Measurements from ENCODE around the gene MICAL3. TPM values are rescaled to one million over a fixed set of nuclear protein-coding genes. Genes with fewer than 3 reads are reported as not detected.

MICAL3 gene
- total and polyA plus RNA-seq, 9 of the 15 experiments (the other 6 are each of a cell fraction or from before 2014, with no cell fraction given): 0.53 to 32.1 (median 12.3) TPM

DNA sequence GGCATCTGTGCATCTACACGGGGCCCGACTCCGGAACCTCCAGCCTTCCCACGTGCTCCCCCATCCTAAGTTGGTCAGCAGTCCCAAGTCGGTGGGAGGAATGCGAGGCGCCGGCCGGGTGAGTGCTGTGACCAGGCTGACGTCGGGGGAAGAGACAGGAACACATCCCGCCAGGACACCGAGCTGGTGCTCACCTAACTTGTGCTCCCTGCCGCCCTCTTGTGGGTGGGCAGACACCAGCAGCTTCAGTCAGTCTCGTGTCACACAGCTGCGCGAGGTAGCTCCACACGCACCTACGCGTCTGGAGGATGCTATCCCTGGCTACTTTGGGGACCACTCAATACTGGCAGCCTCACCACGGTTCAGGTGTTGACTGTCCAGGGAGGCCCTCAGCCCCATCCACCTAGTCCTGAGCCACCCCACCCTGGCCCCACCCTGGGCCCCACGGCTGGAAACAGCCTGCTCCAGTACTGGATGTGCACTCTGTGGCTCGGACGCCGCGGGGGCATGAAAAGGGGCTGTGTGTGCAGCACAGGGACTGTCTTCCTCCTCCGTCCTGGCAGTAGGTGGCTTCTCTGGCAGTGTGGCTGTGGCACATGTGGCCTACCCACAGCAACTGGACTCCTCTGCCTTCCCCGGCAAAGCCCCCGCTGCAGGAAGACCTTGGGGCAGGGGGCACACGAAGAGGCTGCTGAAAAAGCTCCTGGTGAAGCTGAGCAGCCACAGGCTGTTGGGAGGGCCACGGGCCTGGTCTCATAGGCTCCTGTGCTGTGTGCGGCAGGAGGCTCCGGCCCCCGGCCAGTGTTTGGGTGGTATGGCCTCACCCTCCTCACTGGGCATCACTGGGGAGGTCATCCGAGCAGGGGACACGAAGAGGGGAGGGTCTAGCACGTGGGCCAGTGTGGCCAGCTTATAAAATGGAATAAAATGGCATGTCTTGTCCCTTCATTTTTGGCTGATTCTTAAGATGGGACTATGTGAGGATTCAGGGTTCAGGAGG is 238.9 kb downstream of the MICAL3 start (continued):
- TF ChIP-seq ETS2 (tag; IDR thresholded peaks at IDR 0.05; ENCODE audit: borderline replicate concordance, poor library complexity, severe bottlenecking) (no peak), TGIF2 (CRISPR knock-in tag; IDR thresholded peaks at IDR 0.05) (no peak), ZNF124 (CRISPR knock-in tag; IDR thresholded peaks at IDR 0.05) (no peak), CCNT2 (IDR thresholded peaks at IDR 0.05; ENCODE audit: borderline replicate concordance, extremely low read depth, insufficient read length, low read depth, low read length) (no peak), MTA3 (IDR thresholded peaks at IDR 0.05; ENCODE audit: borderline replicate concordance) (peak; percentile 81), KLF1 (tag; IDR thresholded peaks at IDR 0.05) (no peak), MYC (IDR thresholded peaks at IDR 0.05; ENCODE audit: low read depth, low read length) (peak; percentile 79), MYC (CRISPR knock-in tag; IDR thresholded peaks at IDR 0.05; ENCODE audit: borderline replicate concordance, low read depth) (no peak), NUFIP1 (IDR thresholded peaks at IDR 0.05; ENCODE audit: partially characterized antibody) (no peak), RBM22 (IDR thresholded peaks at IDR 0.05; ENCODE audit: low read depth, low read length, poor library complexity, severe bottlenecking) (peak; percentile 49), ZNF766 (CRISPR knock-in tag; conservative IDR thresholded peaks at IDR 0.05) (no peak), MAZ (CRISPR knock-in tag; conservative IDR thresholded peaks at IDR 0.05 in 1 of 2, IDR thresholded peaks at IDR 0.05 in 1 of 2) (0 out of 4 replicates have a peak, but pooled peaks of 1 of the 2 experiments have one; percentile 30)
- TF ChIP-seq, protein P1, sequence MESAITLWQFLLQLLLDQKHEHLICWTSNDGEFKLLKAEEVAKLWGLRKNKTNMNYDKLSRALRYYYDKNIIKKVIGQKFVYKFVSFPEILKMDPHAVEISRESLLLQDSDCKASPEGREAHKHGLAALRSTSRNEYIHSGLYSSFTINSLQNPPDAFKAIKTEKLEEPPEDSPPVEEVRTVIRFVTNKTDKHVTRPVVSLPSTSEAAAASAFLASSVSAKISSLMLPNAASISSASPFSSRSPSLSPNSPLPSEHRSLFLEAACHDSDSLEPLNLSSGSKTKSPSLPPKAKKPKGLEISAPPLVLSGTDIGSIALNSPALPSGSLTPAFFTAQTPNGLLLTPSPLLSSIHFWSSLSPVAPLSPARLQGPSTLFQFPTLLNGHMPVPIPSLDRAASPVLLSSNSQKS (CRISPR knock-in tag; IDR thresholded peaks at IDR 0.05): no peak
- TF ChIP-seq, protein P2, sequence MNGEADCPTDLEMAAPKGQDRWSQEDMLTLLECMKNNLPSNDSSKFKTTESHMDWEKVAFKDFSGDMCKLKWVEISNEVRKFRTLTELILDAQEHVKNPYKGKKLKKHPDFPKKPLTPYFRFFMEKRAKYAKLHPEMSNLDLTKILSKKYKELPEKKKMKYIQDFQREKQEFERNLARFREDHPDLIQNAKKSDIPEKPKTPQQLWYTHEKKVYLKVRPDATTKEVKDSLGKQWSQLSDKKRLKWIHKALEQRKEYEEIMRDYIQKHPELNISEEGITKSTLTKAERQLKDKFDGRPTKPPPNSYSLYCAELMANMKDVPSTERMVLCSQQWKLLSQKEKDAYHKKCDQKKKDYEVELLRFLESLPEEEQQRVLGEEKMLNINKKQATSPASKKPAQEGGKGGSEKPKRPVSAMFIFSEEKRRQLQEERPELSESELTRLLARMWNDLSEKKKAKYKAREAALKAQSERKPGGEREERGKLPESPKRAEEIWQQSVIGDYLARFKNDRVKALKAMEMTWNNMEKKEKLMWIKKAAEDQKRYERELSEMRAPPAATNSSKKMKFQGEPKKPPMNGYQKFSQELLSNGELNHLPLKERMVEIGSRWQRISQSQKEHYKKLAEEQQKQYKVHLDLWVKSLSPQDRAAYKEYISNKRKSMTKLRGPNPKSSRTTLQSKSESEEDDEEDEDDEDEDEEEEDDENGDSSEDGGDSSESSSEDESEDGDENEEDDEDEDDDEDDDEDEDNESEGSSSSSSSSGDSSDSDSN (IDR thresholded peaks at IDR 0.05; ENCODE audit: borderline replicate concordance in 1 of 2, low read depth in 2 of 2, low read length in 2 of 2): no peak
- TF ChIP-seq, protein P3, sequence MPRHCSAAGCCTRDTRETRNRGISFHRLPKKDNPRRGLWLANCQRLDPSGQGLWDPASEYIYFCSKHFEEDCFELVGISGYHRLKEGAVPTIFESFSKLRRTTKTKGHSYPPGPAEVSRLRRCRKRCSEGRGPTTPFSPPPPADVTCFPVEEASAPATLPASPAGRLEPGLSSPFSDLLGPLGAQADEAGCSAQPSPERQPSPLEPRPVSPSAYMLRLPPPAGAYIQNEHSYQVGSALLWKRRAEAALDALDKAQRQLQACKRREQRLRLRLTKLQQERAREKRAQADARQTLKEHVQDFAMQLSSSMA (CRISPR knock-in tag; IDR thresholded peaks at IDR 0.05): no peak
- TF ChIP-seq, protein P4, sequence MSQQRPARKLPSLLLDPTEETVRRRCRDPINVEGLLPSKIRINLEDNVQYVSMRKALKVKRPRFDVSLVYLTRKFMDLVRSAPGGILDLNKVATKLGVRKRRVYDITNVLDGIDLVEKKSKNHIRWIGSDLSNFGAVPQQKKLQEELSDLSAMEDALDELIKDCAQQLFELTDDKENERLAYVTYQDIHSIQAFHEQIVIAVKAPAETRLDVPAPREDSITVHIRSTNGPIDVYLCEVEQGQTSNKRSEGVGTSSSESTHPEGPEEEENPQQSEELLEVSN (IDR thresholded peaks at IDR 0.05; ENCODE audit: borderline replicate concordance in 1 of 2, extremely low read depth in 1 of 2, insufficient read depth in 1 of 2, insufficient read length in 1 of 2, low read depth in 1 of 2, low read length in 1 of 2, poor library complexity in 1 of 2, severe bottlenecking in 1 of 2): peak; percentile 84 to 87
- TF ChIP-seq, protein P5, sequence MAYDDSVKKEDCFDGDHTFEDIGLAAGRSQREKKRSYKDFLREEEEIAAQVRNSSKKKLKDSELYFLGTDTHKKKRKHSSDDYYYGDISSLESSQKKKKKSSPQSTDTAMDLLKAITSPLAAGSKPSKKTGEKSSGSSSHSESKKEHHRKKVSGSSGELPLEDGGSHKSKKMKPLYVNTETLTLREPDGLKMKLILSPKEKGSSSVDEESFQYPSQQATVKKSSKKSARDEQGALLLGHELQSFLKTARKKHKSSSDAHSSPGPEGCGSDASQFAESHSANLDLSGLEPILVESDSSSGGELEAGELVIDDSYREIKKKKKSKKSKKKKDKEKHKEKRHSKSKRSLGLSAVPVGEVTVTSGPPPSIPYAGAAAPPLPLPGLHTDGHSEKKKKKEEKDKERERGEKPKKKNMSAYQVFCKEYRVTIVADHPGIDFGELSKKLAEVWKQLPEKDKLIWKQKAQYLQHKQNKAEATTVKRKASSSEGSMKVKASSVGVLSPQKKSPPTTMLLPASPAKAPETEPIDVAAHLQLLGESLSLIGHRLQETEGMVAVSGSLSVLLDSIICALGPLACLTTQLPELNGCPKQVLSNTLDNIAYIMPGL (CRISPR knock-in tag; IDR thresholded peaks at IDR 0.05): no peak

Measured in K562 (cell line).